ENCODE measurements around the gene RBM43.
A peak's percentile ranks its signal among the peaks of the same experiment; 100 is the strongest.

Gene RBM43

DNA sequence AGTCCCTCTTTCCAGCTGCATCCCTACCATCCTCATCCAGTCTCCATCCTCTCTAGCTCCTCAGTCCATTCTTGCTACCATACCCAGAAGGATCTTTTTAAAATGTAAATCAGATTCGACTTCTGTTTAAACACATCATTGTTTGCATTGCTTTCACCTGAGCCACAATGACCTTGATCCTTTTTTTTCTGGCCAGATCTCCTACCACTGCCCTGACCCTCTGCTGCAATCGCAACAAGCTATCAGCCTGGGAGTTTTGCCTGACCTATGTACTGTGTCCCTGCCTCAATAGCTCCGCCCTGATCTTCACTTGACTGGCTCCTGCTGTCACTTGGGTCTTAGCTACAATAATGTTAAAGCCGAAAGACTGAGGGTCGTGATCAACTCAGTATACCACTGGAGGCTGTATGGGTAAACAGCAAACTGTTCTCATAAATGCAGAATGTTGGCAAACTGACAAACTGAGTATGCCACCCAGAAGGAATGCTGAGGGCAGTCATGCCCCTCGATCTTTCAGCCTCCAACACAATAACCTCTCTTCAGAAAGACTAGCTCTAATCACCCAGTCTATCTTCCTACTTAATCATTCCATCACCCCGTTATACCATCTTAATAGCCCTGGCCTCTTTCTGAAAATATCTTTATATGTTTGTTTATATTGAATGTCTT lies 2.6 kb upstream of the RBM43 start:
- H3K79me1 ChIP-seq (ENCODE audit: low read length) = peaks cover 6% of the 10 kb centered on the region
- no peak overlapping the region for H3K14ac ChIP-seq (ENCODE audit: low read length)
- no peak overlapping the region for H4K91ac ChIP-seq (ENCODE audit: low read depth, low read length)
- no peak overlapping the region for H3K18ac ChIP-seq (ENCODE audit: low read length)
- no peak overlapping the region for H4K8ac ChIP-seq (ENCODE audit: low read depth, low read length)
- H3K27ac ChIP-seq (ENCODE audit: low read depth, low read length) = no peak overlapping the region
- no peak overlapping the region for H3K4me3 ChIP-seq (ENCODE audit: low read depth, low read length)
- H3K4me2 ChIP-seq (ENCODE audit: low read length) = no peak overlapping the region
- no peaks in the 10 kb centered on the region for H3K79me2 ChIP-seq (ENCODE audit: control insufficient read depth, insufficient read depth, low read length, poor library complexity)
- no peaks in the 10 kb centered on the region for H3K9me3 ChIP-seq (ENCODE audit: insufficient read depth, low read depth, low read length)
- no peak for DNase-seq
- H3K23ac ChIP-seq (ENCODE audit: low read length) = no peak overlapping the region
- no peak overlapping the region for H2AFZ ChIP-seq (ENCODE audit: insufficient read depth, low read length, poor library complexity)
- H2BK5ac ChIP-seq (ENCODE audit: low read depth, low read length, poor library complexity) = no peak overlapping the region
- no peak overlapping the region for H3K9ac ChIP-seq (ENCODE audit: low read length)
- H3K4ac ChIP-seq (ENCODE audit: low read depth, low read length) = no peak overlapping the region
- no peak overlapping the region for H2BK12ac ChIP-seq (ENCODE audit: low read length)
- no peak overlapping the region for H2AK5ac ChIP-seq (ENCODE audit: low read length)
- WGBS (ENCODE audit: extremely low coverage, insufficient coverage, insufficient read length) = 100% methylated on average over 1 of the region's 7 CpGs
- H3K27me3 ChIP-seq (ENCODE audit: insufficient read depth, low read length) = no peaks in the 10 kb centered on the region
- H4K12ac ChIP-seq (ENCODE audit: low read depth, low read length) = no peak overlapping the region
- no peak overlapping the region for H2BK120ac ChIP-seq (ENCODE audit: insufficient read depth, low read length, poor library complexity)
- H3K36me3 ChIP-seq (ENCODE audit: control insufficient read depth in 1 of 2, insufficient read depth in 2 of 2, low read length in 2 of 2) = no peaks in the 10 kb centered on the region
- H3K4me1 ChIP-seq (ENCODE audit: control insufficient read depth in 1 of 2, insufficient read depth in 2 of 2, low read length in 2 of 2) = peaks cover 0 to 4% of the 10 kb centered on the region in 2 experiments

DNA sequence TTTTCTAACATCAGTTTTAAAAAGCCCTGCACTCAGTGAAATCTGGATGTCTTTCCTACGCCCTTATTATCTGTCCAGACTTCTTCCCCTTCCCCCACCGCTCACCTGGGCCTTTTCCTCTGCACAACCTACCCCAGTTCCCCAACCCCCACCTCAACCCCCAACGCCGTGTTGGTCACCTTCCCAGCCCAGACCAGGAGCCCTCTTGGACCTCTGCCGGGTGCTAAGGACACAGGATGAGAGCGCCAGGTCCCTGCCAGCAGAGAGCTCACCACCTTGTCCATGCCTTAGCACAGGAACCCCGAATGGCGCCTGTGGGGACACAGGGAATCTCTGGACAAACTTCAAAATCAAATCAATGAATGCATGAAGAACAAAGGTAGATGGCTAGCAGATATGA lies 966 bp upstream of the RBM43 start:
- H3K27me3 ChIP-seq (ENCODE audit: insufficient read depth, low read length) = no peaks in the 10 kb centered on the region
- H3K4ac ChIP-seq (ENCODE audit: low read depth, low read length) = no peak overlapping the region
- H4K8ac ChIP-seq (ENCODE audit: low read depth, low read length) = no peak overlapping the region
- no peak overlapping the region for H2AFZ ChIP-seq (ENCODE audit: insufficient read depth, low read length, poor library complexity)
- no peak overlapping the region for H4K91ac ChIP-seq (ENCODE audit: low read depth, low read length)
- no peak overlapping the region for H2BK120ac ChIP-seq (ENCODE audit: insufficient read depth, low read length, poor library complexity)
- no peak overlapping the region for H3K4me2 ChIP-seq (ENCODE audit: low read length)
- H3K23ac ChIP-seq (ENCODE audit: low read length) = no peak overlapping the region
- H2AK5ac ChIP-seq (ENCODE audit: low read length) = no peak overlapping the region
- no peak overlapping the region for H3K4me3 ChIP-seq (ENCODE audit: low read depth, low read length)
- no peak overlapping the region for H3K27ac ChIP-seq (ENCODE audit: low read depth, low read length)
- H3K18ac ChIP-seq (ENCODE audit: low read length) = no peak overlapping the region
- H3K79me2 ChIP-seq (ENCODE audit: control insufficient read depth, insufficient read depth, low read length, poor library complexity) = no peaks in the 10 kb centered on the region
- H3K14ac ChIP-seq (ENCODE audit: low read length) = no peak overlapping the region
- H3K79me1 ChIP-seq (ENCODE audit: low read length) = peaks cover 6% of the 10 kb centered on the region
- no peak overlapping the region for H2BK12ac ChIP-seq (ENCODE audit: low read length)
- WGBS (ENCODE audit: extremely low coverage, insufficient coverage, insufficient read length) = no CpG with 5 or more reads among the region's 8 CpGs
- no peaks in the 10 kb centered on the region for H3K9me3 ChIP-seq (ENCODE audit: insufficient read depth, low read depth, low read length)
- H3K36me3 ChIP-seq (ENCODE audit: control insufficient read depth in 1 of 2, insufficient read depth in 2 of 2, low read length in 2 of 2) = no peaks in the 10 kb centered on the region
- H3K4me1 ChIP-seq (ENCODE audit: control insufficient read depth in 1 of 2, insufficient read depth in 2 of 2, low read length in 2 of 2) = peaks cover 0 to 4% of the 10 kb centered on the region in 2 experiments
- no peak overlapping the region for H2BK5ac ChIP-seq (ENCODE audit: low read depth, low read length, poor library complexity)
- no peak overlapping the region for H3K9ac ChIP-seq (ENCODE audit: low read length)
- no peak overlapping the region for H4K12ac ChIP-seq (ENCODE audit: low read depth, low read length)
- no peak for DNase-seq

DNA sequence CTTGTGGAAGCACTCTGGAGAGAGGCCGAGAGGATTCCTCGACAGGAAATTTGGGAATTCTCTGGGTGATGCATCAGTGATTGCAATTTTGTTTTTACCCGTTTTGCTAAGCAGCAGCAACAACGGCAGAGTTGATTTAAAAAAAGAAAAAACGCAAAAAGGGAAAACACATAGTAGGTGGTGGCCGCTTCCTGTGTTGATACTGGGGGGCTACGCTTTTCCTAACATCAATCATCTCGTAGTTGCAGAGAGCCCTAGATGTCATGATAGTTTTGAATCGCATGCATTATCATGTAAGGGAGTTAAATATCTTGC lies 271 bp upstream of the RBM43 start:
- Histone ChIP-seq H3K18ac (ENCODE audit: low read length) (no peak overlapping the region), H3K79me2 (ENCODE audit: control insufficient read depth, insufficient read depth, low read length, poor library complexity) (no peaks in the 10 kb centered on the region), H3K4ac (ENCODE audit: low read depth, low read length) (no peak overlapping the region), H3K4me1 (ENCODE audit: control insufficient read depth in 1 of 2, insufficient read depth in 2 of 2, low read length in 2 of 2) (peaks cover 0 to 4% of the 10 kb centered on the region in 2 experiments), H3K36me3 (ENCODE audit: control insufficient read depth in 1 of 2, insufficient read depth in 2 of 2, low read length in 2 of 2) (no peaks in the 10 kb centered on the region), H2AFZ (ENCODE audit: insufficient read depth, low read length, poor library complexity) (peak overlapping the region; percentile 61), H3K79me1 (ENCODE audit: low read length) (peaks cover 6% of the 10 kb centered on the region), H3K14ac (ENCODE audit: low read length) (no peak overlapping the region), H2BK120ac (ENCODE audit: insufficient read depth, low read length, poor library complexity) (no peak overlapping the region), H4K8ac (ENCODE audit: low read depth, low read length) (no peak overlapping the region), H2AK5ac (ENCODE audit: low read length) (no peak overlapping the region), H2BK12ac (ENCODE audit: low read length) (no peak overlapping the region), H3K9me3 (ENCODE audit: insufficient read depth, low read depth, low read length) (no peaks in the 10 kb centered on the region), H3K4me3 (ENCODE audit: low read depth, low read length) (peak overlapping the region; percentile 78), H4K91ac (ENCODE audit: low read depth, low read length) (no peak overlapping the region), H3K9ac (ENCODE audit: low read length) (no peak overlapping the region), H3K27me3 (ENCODE audit: insufficient read depth, low read length) (no peaks in the 10 kb centered on the region), H3K23ac (ENCODE audit: low read length) (no peak overlapping the region), H4K12ac (ENCODE audit: low read depth, low read length) (no peak overlapping the region), H3K27ac (ENCODE audit: low read depth, low read length) (no peak overlapping the region), H2BK5ac (ENCODE audit: low read depth, low read length, poor library complexity) (no peak overlapping the region), H3K4me2 (ENCODE audit: low read length) (peak overlapping the region; percentile 82)
- no peak for DNase-seq
- no CpG with 5 or more reads among the region's 9 CpGs for WGBS (ENCODE audit: extremely low coverage, insufficient coverage, insufficient read length)

DNA sequence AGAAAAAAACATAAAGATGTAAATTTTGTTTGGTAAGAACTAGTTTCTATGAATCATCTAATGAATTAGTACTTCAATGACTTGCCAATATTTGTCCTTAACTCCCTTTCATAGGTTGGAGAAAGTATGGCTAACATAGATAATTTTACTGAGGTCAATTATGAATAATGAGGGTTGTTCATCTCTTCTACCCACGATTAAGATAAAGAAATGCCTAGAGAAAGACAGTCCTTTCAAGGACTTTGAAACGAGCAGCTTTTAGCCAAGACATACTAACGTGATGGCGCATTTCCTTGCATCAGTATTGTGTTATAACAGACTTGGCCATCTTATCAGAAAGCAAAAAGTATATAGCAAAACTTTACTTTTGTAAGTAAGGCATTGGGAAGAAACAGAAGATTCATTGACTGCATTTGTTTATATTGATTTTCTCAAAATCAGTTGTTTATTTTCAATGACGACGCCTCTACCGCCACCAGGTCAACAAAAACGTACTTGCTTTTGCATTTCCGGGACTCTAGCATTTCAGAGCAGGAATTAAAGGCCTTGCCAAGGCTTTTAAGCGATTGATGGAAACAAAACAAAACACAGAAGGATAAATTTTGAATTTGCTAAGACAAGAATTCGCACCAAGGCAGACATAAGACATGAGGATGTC lies 961 bp downstream of the RBM43 start:
- Histone ChIP-seq H2AFZ (ENCODE audit: insufficient read depth, low read length, poor library complexity) (peak overlapping the region; percentile 61), H2BK12ac (ENCODE audit: low read length) (no peak overlapping the region), H3K14ac (ENCODE audit: low read length) (peak overlapping the region; percentile 50), H3K4me2 (ENCODE audit: low read length) (peak overlapping the region; percentile 82), H3K4me3 (ENCODE audit: low read depth, low read length) (no peak overlapping the region), H3K4ac (ENCODE audit: low read depth, low read length) (no peak overlapping the region), H2BK120ac (ENCODE audit: insufficient read depth, low read length, poor library complexity) (no peak overlapping the region), H2BK5ac (ENCODE audit: low read depth, low read length, poor library complexity) (no peak overlapping the region), H3K27ac (ENCODE audit: low read depth, low read length) (no peak overlapping the region), H2AK5ac (ENCODE audit: low read length) (no peak overlapping the region), H3K79me2 (ENCODE audit: control insufficient read depth, insufficient read depth, low read length, poor library complexity) (no peaks in the 10 kb centered on the region), H4K91ac (ENCODE audit: low read depth, low read length) (no peak overlapping the region), H4K12ac (ENCODE audit: low read depth, low read length) (no peak overlapping the region), H3K27me3 (ENCODE audit: insufficient read depth, low read length) (no peaks in the 10 kb centered on the region), H3K36me3 (ENCODE audit: control insufficient read depth in 1 of 2, insufficient read depth in 2 of 2, low read length in 2 of 2) (no peaks in the 10 kb centered on the region), H3K79me1 (ENCODE audit: low read length) (peaks cover 6% of the 10 kb centered on the region), H3K9me3 (ENCODE audit: insufficient read depth, low read depth, low read length) (no peaks in the 10 kb centered on the region), H3K23ac (ENCODE audit: low read length) (no peak overlapping the region), H3K9ac (ENCODE audit: low read length) (no peak overlapping the region), H3K4me1 (ENCODE audit: control insufficient read depth in 1 of 2, insufficient read depth in 2 of 2, low read length in 2 of 2) (peaks cover 0 to 4% of the 10 kb centered on the region in 2 experiments), H4K8ac (ENCODE audit: low read depth, low read length) (peak overlapping the region; percentile 5), H3K18ac (ENCODE audit: low read length) (no peak overlapping the region)
- WGBS (ENCODE audit: extremely low coverage, insufficient coverage, insufficient read length) = no CpG with 5 or more reads among the region's 11 CpGs
- DNase-seq = no peak

Measured in trophoblast cell (in vitro differentiated cells and primary cell).